GM19324 (cell line): ENCODE measurements around the gene ALG6.
"Not testable (repeated sequence)": the region's sequence is repeated elsewhere in the genome, so short reads cannot be mapped to it uniquely, and the experiment has no call there.

Experiments
- ATAC-seq: cut with Tn5 transposase; IDR thresholded peaks from one replicate; pipeline ENCODE4 v1.9.1; 2021; ENCODE audit warnings: mild to moderate bottlenecking, moderate library complexity; ENCODE audit not compliant: unreplicated experiment, low FRiP score

Gene ALG6

DNA sequence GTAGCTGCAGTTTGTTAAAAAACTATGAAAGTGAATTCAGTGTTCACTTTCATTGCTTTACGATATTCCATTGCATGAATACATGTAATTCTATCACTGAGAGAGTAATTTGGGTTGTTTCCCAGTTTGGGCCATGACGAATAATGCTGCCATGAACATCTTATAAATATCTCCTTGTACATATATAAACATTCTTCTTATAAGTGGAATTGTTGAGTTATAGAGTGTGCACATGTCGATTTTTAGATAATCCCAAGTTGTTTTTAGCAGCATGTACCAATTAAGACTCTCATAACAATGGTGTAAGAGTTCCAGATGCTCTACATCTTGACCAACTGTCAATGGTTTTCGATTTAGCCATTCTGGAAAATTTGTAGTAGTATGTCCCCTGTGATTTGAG lies 40.9 kb downstream of the ALG6 start:
- no peak for ATAC-seq

DNA sequence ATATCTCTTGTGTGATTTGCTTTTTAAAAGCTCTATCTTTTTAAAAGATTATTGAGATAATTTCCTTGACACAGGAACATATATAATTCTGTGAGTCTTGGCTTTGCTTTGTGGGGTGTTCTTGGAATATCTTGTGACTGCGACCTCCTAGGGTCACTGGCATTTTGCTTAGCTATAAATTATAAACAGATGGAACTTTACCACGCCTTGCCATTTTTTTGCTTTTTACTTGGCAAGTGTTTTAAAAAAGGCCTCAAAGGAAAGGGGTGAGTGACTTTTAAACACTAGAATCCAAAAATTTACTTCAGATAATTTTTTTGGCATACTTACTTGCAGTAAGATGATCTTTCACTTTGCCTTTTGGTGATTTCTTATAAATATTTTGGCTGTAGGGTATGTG lies 43.6 kb downstream of the ALG6 start:
- no peak for ATAC-seq

DNA sequence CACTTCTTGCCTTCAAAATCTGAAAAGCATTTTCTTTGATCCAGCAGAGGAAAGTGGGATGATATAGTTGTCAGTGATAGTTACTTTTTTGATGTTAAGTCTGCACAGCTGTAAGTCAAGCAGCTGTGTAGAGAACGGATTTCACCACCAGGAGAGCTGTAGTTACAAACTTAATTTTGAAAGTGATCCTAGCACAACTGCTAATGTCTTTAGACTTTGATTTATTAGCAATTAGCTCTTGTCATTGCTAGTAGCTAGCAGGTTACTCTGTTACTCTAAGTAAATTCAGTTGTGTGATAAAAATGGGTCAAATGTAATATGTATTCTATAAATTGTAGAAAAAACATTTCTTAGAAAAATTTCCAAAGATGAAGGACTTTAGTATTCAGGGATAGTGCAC lies 46.0 kb downstream of the ALG6 start:
- ATAC-seq: no peak

DNA sequence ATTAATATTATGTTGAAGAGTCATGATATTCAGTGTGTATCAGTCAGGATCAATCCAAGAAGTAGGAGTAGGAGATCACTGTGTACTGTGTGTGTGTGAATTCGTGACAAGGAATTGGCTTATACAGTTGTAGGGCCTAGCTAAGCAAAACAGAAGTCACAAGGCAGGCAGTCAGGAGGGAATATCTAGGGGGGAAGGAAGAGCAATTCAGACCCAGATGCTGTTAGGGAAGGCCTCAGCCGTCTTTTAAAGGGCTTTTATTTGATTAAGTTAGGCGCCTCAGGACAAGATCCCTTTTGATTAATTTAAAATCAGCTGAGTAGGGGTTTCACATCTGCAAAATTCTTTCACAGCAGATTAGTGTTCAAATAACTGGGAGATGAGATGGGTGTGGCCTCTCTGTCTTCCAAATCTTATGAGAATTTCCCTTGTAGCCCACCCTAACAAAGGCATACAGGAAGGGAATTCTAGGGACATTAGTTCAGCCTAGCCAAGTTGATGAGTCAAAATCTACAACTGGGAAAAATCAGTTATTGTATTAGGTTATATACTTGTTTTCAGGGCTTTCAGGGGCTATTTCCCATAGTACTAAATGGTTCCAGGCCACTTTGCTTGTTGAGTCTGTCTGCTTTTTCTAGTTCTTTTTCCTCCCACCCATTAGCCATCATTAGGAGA lies 47.4 kb downstream of the ALG6 start:
- ATAC-seq: no peak

DNA sequence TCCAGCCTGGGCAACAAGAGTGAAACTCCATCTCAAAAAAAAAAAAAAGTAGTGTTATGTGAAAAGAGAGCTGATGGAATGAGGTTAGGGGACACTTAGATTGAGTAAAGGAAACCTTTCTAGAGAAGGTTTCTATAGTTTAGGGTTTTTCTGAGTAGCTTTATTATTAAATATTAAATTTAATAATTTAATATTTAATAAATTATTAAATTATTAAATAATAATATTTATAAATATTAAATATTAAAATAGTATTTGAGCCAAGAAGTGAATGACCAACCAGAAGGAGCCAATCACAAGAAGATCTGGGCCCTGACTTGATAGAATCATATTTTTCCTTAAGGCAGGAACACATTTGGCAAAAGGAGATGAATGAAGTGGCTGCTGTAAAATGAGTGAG lies 50.7 kb downstream of the ALG6 start:
- no peak for ATAC-seq

DNA sequence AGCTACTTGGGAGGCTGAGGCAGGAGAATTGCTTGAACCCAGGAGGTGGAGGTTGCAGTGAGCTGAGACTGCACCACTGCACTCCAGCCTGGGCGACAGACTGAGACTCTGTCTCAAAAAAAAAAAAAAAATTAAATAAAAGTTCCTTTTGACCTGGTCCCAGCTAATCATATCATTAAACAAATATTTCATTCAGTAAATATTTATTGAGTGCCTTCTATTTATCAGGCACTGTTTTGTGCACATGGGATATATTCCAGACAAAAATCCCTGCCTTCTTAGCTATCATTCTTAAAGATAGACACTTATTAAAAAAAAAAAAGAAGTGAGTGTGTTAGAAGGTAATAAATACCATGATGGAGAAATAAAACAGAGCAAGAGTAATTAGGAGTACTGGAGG lies 53.3 kb downstream of the ALG6 start:
- ATAC-seq: not testable (repeated sequence)

DNA sequence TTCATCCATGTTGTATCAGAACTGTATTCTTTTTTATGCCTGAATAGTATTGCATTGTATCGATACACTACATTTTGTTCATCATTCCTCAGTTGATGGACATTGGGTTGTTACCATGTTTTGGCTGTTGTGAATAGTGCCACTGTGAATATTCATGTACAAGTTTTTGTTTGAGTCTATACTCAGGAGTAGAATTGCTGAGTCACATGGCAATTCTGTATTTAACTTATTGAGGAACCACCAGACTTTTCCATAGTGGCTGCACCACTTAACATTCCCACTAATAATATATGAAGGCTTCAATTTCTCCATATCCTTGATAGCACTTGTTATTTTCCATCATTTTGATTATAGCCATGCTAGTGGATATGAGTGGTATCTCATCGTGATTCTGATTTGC lies 56.2 kb downstream of the ALG6 start:
- no peak for ATAC-seq

DNA sequence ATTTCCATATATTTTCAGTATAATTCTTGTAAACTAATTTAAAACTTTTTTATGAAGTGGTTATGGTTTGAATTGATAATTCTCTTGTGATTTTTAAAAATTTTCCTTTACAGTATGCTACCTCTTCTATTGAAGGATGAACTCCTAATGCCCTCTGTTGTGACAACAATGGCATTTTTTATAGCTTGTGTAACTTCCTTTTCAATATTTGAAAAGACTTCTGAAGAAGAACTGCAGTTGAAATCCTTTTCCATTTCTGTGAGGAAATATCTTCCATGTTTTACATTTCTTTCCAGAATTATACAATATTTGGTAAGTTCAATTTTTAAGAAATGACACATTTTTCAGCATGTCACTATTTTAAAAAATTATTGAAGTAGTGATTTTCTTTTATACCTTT lies 61.4 kb downstream of the ALG6 start:
- no peak for ATAC-seq

DNA sequence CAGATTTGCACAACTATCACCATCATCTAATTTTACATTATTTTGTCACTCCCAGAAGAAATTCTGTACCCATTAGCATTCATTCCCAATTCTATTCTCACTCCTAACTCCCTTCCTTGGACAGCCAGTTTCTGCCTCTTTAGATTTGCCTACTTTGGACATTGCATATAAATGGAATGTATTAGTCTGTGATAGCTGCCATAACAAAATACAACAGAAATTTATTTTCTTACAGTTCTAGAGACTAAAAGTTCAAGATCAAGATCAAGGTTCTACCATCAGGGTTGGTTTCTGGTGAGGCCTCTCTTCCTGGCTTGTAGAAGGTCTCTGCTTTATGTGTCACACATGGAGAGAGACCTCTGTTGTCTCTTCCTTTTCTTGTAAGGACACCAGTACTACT lies 61.9 kb downstream of the ALG6 start:
- no peak for ATAC-seq

DNA sequence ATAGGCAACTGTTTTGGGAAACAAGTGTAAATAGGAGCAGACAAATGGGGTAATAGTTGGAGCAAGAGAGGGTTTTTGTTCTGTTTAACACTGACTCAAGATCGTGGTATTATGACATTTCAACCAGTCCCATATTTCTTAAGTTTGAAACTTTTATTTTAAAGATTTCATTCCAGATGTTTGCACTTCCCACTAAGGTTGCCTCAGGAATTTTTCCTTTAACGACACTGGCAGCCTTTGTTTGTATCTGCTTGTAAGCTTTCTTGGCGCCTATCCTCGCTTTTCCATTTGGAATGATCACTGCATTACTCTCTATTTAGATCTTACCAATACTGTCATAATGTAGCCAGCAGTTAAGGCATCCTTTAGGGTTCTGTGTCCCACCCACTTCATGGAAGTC lies 67.7 kb downstream of the ALG6 start:
- ATAC-seq: no peak

DNA sequence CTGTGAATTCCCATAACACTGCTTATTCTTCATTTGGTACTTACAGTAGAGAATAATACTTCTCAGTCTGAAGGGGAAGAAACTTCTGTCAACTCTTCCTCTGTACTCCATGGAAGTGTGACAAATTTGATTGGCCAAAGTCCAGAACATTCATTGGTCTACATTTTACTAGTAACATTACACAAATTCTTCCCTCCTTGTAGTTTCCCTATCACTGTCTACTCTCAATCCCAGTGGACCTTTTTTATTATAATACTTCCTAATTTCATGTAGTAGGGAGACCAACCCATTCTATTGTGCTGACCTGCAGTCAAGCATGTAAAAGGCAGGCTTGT lies 74.7 kb downstream of the ALG6 start:
- ATAC-seq: no peak

DNA sequence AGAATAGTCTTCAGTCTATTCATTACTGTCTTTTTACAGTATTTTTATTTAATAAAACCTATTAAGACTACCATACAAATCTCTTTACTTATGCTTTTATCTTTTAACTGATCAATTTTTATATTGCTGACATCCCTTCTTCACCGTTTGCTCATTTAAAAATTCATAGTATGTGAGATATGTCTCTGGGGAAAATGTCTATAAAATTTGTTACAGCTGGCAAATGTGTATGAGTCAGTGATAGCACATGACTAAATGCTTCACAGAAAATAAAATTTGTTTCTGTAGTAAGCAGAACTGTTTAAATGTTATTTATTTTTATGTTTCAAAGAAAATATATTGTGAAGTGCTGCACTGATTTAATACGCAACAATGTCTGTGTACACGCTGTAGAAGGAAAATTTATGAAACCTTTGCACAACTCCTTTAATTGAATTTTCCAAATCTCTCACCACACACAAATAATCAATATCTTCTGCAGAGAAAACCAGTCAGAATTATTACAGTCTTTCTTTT lies 81.4 kb downstream of the ALG6 start:
- ATAC-seq: no peak

DNA sequence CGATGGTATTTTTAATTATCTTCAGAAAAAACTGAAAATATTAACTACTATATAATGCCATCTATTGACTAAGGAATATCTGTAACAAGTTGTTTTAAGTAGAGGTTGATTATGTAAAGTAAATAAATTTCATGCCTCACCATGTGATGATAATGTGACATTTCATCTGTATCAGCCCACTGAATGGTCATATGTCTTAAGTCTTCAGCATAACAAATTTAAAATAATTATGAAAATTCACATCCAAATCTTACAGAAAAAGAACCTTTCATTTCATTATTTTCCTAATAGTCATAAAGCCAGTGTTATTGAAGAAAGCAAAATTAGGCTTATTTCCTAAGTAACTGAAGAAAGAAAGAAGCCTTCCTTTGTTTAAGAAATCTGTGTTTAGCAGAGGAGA lies 83.0 kb downstream of the ALG6 start:
- no peak for ATAC-seq

DNA sequence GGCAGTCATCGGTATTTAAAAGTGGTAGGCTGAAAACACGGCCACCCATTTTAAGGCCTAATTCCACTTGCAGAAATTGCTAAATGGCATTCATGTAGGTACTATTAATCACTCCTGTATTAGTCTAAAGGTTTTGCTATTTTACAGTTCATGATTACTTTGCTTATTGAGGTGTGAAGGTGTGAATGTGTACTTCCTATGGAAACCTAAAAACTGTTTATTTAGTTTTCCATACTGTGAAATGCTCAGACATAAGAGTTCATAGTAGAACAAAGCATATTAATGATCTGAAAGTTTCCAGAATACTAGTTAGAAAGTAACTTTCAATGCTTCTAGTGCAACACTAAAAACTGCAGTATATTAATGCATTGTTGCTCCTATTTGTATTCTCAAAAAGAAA lies 85.8 kb downstream of the ALG6 start:
- ATAC-seq: no peak

DNA sequence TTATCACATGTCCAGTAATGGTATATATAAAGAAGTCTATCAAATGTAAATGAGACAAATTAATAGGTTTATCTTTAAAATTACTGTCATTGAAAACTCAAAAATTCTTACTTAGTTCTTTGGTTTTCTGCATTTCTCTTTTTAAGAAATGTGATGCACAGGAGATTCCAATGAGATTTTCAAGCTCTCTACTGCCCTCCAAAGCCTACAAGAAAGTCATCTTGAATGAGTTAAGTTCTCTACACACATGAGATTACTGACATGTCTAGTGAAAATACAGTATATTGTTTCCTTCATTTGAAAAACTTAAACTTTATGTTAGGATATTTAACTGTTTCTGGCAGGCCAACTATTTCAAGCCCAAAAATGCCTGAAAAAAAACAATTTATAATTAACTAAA lies 86.8 kb downstream of the ALG6 start:
- no peak for ATAC-seq

DNA sequence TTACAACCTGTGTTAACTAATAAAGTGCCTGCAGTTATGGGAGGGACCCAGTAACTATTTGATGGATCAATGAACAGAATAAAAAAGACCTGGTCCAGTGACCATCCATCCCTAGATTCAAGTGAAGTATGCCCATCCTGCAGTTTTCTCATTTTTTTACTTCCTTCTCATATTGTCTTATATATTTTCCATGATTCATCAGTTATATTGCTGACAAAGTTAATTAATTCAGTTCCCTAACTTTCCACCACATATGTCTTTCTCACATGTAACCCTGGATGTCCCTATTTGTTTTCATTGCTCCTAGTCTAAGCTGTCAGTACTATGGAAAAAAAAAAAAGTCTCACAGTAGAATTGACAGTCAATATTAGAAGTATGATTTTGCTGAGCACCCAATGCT lies 91.3 kb downstream of the ALG6 start:
- ATAC-seq: no peak

DNA sequence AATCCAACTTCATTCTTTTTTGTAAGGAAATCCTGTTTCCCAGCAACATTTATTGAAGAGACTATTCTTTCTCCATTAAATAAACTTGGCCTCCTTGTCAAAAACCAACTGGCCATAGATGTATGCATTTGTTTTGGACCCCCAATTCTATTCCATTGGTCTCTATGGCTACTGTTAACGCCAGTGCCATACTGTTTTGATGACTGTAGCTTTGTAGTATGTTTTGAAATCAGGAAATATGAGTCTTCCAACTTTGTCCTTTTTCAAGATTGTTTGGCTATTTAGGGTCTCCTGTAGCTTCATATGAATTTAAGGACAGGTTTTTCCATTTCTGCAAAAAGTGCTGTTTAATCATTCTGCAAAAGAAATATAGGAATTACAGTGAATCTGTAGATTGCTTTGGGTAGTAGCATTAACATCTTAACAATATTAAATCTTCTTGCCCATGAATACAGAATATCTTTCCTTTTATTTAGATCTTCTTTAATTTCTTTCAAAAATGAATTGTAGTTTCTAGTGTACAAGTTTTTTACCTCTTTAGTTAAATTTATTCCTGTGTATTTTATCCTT lies 94.3 kb downstream of the ALG6 start:
- no peak for ATAC-seq

DNA sequence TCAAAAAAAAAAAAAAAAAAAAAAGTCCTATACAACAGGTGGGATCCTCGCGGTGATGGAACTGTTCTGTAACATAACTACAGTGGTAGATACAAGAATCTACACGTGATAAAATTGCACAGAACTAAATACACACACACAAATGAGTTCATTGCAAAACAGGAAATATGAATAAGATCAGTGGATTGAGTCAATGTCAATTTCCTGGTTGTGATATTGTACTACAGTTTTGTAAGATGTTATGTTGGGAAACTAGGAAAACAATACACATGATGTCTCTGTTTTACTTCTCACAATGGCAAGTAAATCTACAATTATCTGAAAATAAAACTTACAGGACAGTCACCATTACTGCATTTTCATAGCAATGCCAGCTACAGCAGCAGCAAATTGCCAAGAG lies 95.8 kb downstream of the ALG6 start:
- ATAC-seq: no peak

DNA sequence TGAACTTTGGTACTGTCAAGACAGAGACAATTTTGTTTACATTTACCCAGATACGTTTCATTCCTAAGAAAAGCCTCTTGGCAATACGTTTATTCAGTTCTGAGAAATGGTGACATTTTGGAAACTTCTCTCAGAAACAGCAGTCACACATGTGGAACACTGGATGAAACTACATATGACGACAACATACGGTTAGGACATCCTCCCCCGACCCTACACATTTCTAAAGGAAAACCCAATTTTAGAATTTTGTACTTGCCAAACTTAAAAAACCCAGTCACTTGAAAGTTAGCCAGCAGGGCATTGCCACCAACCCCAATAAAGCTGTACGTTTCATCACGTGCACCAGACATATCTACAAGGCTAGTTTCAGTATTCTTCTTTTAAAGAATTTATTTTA lies 98.8 kb downstream of the ALG6 start:
- ATAC-seq: no peak

DNA sequence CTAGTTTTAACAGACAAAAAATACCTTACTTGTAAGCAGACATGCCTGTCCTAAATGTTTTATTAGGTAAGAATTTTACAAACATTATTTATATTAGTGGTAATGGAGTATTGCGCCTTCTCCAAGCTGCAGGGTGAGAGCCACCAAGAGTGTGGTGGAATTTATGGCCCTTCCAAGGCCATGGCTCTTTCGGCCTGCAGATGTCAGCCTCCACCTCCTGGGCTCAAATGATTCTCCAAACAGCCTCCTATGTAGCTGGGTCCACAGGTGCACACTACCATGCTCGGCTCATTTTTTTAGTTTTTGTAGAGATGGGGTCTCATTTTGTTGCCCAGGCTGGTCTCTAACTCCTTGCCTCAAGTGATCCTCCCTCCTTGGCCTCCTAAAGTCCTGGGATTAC lies 99.3 kb downstream of the ALG6 start:
- ATAC-seq: no peak

DNA sequence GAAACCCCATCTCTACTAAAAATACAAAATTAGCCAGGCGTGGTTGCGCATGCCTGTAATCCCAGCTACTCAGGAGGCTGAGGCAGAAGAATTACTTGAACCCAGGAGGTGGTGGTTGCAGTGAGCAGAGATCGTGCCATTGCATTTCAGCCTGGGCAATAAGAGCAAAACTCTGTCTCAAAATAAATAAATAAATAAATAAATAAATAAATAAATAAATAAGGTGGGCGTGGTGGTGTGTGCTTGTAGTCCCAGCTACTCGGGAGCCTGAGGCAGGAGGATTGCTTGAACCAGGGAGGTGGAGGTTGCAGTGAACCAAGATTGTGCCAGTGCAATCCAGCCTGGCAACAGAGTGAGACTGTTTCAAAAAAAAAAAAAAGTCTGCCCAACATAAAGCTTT lies 101.3 kb downstream of the ALG6 start:
- not testable (repeated sequence) for ATAC-seq

DNA sequence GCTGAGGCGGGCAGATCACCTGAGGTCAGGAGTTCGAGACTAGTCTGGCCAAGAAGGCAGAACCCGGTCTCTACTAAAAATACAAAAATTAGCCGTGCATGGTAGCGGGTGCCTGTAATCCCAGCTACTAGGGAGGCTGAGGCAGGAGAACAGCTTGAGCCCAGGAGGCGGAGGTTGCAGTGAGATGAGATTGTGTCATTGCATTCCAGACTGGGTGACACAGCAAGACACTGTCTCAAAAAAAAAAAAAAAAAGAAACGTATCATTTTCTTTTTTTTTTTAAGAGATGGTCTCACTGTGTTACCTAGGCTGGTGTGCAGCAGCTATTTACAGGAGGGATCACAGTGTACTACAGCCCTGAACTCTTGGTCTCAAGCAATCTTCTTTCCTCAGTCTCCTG lies 108.3 kb downstream of the ALG6 start:
- ATAC-seq: no peak

DNA sequence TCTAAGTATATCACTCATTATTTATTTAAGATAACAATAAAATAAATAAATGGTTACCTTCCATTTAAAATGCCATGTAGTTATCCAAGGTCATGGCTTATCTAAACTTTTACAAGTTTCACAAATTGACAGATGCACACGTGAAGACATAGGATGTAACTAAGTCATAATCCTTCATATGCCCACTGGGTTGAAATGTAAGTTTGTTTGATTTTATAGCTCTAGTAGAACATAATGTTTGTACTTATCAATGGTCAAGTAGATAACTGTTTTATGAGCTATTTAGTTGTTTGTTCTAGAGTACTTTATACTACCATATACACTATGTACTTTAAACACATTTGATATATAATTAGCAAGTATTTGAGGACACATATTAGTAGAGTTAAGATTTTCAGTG lies 112.6 kb downstream of the ALG6 start:
- ATAC-seq: no peak
